Type B pancreatic cell (in vitro differentiated cells): Measurements from ENCODE around the gene USP37. TPM values are rescaled to one million over a fixed set of nuclear protein-coding genes. Genes with fewer than 3 reads are reported as not detected.

ENCODE experiments used
- DNase-seq: peaks from one replicate; pipeline ENCODE4 v3.0.0; 2021; ENCODE audit warnings: mixed read lengths; ENCODE audit not compliant: unreplicated experiment; ENCODE audit errors: extremely low spot score
- H3K27ac Mint-ChIP-seq: 2 replicates; pipeline ENCODE4 v1.8.0; 2021; ENCODE audit warnings: mild to moderate bottlenecking, mixed read lengths
- H3K27me3 Mint-ChIP-seq: 2 replicates; pipeline ENCODE4 v1.8.0; 2021; ENCODE audit warnings: mixed read lengths
- H3K36me3 Mint-ChIP-seq: 2 replicates; pipeline ENCODE4 v1.8.0; 2021; ENCODE audit warnings: mixed read lengths
- H3K4me1 Mint-ChIP-seq: one replicate; pipeline ENCODE4 v1.8.0; 2021; ENCODE audit warnings: mixed read lengths; ENCODE audit not compliant: unreplicated experiment
- H3K4me3 Mint-ChIP-seq: 2 replicates; pipeline ENCODE4 v1.8.0; 2021; ENCODE audit warnings: mild to moderate bottlenecking, mixed read lengths
- H3K9me3 Mint-ChIP-seq: 2 replicates; pipeline ENCODE4 v1.8.0; 2021; ENCODE audit warnings: mixed read lengths
- total RNA-seq: library from RNA; stranded (reverse); gene quantifications from 2 replicates; pipeline ENCODE4 v1.2.1, GENCODE V29; 2021; ENCODE audit warnings: low replicate concordance
- TF ChIP-seq, protein P1 (sequence below): fragments of 200-600 bp; sonication (generic); conservative IDR thresholded peaks from 2 replicates; pipeline ENCODE4 v1.5.0; 2021; ENCODE audit warnings: antibody characterized with exemption, mild to moderate bottlenecking

USP37 gene
- total RNA-seq, 1 donor from 2014 or later = 22.9 TPM

DNA sequence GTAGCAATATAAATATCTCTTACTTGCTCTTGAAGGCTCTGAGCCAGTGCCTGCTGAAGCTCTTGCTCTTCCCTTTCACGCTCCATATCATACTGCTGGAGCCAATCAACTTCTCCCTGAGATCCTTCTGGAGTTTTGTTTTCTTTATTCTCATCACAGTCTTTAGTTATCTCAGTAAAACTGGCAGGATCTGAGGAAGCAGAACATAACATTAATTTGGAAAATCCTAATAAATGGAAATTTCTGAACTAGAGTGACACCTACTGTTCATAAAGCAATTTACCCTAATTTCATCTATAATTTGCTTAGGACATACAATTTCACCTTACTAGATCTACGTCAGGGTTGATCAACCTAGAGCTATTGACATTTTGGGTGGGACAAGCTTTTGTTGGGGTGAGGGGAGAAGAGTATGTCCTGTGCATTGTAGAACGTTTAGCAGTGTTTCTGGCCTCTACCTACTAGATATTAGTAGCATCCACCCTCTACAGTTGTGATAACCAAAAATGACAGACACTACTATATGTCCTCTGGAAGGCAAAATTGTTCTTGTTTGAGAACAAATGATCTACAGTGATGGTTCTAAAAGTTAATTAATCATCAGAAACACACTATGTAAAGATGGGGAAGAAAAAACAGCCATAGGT lies 102.0 kb downstream of the USP37 start:
- peak overlapping the region; percentile 19 for H3K27ac Mint-ChIP-seq
- no peak for DNase-seq
- H3K36me3 Mint-ChIP-seq = peaks cover 20% of the 10 kb centered on the region
- no peaks in the 10 kb centered on the region for H3K4me1 Mint-ChIP-seq
- no peaks in the 10 kb centered on the region for H3K27me3 Mint-ChIP-seq
- H3K4me3 Mint-ChIP-seq = no peak overlapping the region
- H3K9me3 Mint-ChIP-seq = no peaks in the 10 kb centered on the region
- TF ChIP-seq, protein P1, sequence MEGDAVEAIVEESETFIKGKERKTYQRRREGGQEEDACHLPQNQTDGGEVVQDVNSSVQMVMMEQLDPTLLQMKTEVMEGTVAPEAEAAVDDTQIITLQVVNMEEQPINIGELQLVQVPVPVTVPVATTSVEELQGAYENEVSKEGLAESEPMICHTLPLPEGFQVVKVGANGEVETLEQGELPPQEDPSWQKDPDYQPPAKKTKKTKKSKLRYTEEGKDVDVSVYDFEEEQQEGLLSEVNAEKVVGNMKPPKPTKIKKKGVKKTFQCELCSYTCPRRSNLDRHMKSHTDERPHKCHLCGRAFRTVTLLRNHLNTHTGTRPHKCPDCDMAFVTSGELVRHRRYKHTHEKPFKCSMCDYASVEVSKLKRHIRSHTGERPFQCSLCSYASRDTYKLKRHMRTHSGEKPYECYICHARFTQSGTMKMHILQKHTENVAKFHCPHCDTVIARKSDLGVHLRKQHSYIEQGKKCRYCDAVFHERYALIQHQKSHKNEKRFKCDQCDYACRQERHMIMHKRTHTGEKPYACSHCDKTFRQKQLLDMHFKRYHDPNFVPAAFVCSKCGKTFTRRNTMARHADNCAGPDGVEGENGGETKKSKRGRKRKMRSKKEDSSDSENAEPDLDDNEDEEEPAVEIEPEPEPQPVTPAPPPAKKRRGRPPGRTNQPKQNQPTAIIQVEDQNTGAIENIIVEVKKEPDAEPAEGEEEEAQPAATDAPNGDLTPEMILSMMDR = peak; percentile 68

DNA sequence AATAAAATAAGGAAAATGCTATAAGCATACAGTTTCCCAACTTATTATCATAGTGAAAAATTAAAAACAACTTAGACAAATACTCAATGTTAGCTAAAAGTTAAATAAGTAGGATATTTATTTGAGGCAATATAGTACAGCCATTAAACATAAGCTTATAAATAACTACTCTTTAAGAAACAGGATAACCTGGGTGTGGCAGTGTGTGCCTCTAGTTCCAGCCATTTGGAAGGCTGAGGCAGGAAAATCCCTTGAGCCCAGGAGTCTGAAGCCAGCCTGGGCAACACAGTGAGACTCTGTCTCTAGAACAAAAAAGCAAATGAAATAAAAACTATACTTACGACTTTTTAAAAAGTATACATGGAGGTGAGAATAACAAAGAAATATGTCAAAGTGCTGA lies 109.6 kb downstream of the USP37 start:
- TF ChIP-seq, protein P1 = no peak
- no peaks in the 10 kb centered on the region for H3K9me3 Mint-ChIP-seq
- no peak overlapping the region for H3K27ac Mint-ChIP-seq
- DNase-seq = no peak
- no peak overlapping the region for H3K4me3 Mint-ChIP-seq
- no peaks in the 10 kb centered on the region for H3K27me3 Mint-ChIP-seq
- no peaks in the 10 kb centered on the region for H3K4me1 Mint-ChIP-seq
- H3K36me3 Mint-ChIP-seq = peaks cover 27% of the 10 kb centered on the region

DNA sequence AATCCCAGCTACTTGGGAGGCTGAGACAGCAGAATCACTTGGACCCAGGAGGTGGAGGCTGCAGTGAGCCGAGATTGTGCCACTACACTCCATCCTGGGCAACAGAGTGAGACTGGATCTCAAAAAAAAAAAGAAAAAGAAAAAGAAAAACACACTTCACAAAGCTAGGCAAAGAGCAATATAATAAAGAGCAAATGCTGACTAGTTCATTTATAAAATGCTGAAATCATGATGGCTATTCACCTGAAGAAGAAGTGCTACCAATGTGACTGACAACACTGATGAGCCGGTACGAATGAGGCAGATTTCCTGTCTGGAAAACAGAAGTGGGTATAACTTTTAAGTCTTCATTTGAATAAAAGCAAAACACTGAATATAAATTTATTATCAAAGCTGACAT lies 111.3 kb downstream of the USP37 start:
- no peak overlapping the region for H3K4me3 Mint-ChIP-seq
- no peaks in the 10 kb centered on the region for H3K9me3 Mint-ChIP-seq
- no peaks in the 10 kb centered on the region for H3K27me3 Mint-ChIP-seq
- TF ChIP-seq, protein P1 = no peak
- H3K4me1 Mint-ChIP-seq = no peaks in the 10 kb centered on the region
- no peak for DNase-seq
- no peak overlapping the region for H3K27ac Mint-ChIP-seq
- H3K36me3 Mint-ChIP-seq = peaks cover 19% of the 10 kb centered on the region

DNA sequence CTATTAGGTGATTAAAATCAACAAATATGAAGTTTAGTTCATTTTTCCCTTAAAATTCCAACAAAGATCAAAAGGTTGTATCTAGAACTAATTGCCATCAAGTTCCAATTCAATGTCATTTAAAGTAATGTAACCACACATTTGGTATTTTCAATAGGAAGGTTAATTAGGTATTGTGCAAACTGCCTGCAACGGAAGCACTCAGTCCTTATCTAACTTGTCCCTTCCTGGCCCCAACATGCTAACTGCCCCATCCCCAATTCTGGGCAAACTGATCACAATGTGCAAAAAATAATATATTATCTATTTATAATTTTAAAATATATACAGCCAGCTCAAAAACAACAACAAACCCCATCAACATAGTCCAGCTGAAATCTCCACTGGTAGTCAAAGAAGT lies 116.1 kb downstream of the USP37 start:
- Mint-ChIP-seq H3K36me3 (peaks cover 29% of the 10 kb centered on the region), H3K27me3 (no peaks in the 10 kb centered on the region), H3K27ac (no peak overlapping the region), H3K4me3 (no peak overlapping the region), H3K9me3 (no peaks in the 10 kb centered on the region), H3K4me1 (no peaks in the 10 kb centered on the region)
- no peak for DNase-seq
- TF ChIP-seq, protein P1 = no peak

DNA sequence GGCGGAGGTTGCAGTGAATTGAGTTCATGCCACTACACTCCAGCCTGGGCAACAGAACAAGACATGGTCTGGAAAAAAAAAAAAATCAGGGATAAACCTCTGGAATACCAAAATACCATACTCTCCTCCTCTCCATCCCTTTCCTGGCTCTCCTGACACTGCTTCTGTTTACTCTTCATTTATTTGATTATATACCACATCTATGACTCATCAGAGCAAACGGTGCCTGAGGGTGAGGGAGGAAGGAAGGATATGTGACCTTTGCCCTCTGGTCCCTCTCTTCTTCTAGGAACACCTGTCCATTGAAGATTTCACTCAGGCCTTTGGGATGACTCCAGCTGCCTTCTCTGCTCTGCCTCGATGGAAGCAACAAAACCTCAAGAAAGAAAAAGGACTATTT lies 119.2 kb downstream of the USP37 start:
- peaks cover 19% of the 10 kb centered on the region for H3K36me3 Mint-ChIP-seq
- DNase-seq = no peak
- no peaks in the 10 kb centered on the region for H3K4me1 Mint-ChIP-seq
- TF ChIP-seq, protein P1 = no peak
- no peak overlapping the region for H3K4me3 Mint-ChIP-seq
- H3K27me3 Mint-ChIP-seq = no peaks in the 10 kb centered on the region
- H3K9me3 Mint-ChIP-seq = no peaks in the 10 kb centered on the region
- H3K27ac Mint-ChIP-seq = peak overlapping the region; percentile 24
